ENCODE measurements around the gene MAZ.
"Not testable (repeated sequence)": the region's sequence is repeated elsewhere in the genome, so short reads cannot be mapped to it uniquely, and the experiment has no call there.

GRCh38 chr16:29833219-29833618 is 26.9 kb downstream of the MAZ start:
- not testable (repeated sequence) for TF ChIP-seq ATF3 (CRISPR knock-in tag; IDR thresholded peaks at IDR 0.05); TCF7 (IDR thresholded peaks at IDR 0.05; ENCODE audit: low read depth)

All from HepG2 (cell line).